SK-N-SH (cell line): ENCODE measurements around the gene OPA1.

Source experiments
- CTCF ChIP-seq: fragments of 200-600 bp; sonication (generic); IDR thresholded peaks from 2 replicates; pipeline ENCODE4 v1.6.1; 2017; ENCODE audit warnings: antibody characterized with exemption, mild to moderate bottlenecking, moderate library complexity
- TAF1 ChIP-seq: IDR thresholded peaks from 2 replicates; pipeline ENCODE4 v1.6.1; 2012; ENCODE audit warnings: low read depth, mild to moderate bottlenecking, low read length, moderate library complexity, borderline replicate concordance

GRCh38 chr3:193660698-193661411 is 67.8 kb downstream of the OPA1 start:
- TF ChIP-seq CTCF: no peak
- TF ChIP-seq TAF1: no peak
